Prostate gland (tissue), 2 donors: ENCODE results near the gene ARFIP1. TPM values are rescaled to one million over a fixed set of nuclear protein-coding genes. Genes with fewer than 3 reads are reported as not detected.

Source experiments
- DNase-seq: peaks from one replicate; pipeline ENCODE4 v3.0.0-alpha.2; 2019; ENCODE audit warnings: low spot score
- H3K27ac ChIP-seq, 2 donors: fragments of 200-600 bp; sonication (generic); 2 replicates each; pipeline ENCODE4 v1.5.1; 2017 to 2019
- H3K27me3 ChIP-seq: fragments of 200-600 bp; sonication (generic); replicated peaks from 2 replicates; pipeline ENCODE4 v1.5.1; 2019; ENCODE audit not compliant: insufficient read depth
- H3K36me3 ChIP-seq, 2 donors: fragments of 200-600 bp; sonication (generic); 1 replicate in 1 of 2; 2 replicates in 1 of 2; pipeline versions ENCODE4 v1.5.1 to v1.8.1; 2017 to 2019
- H3K4me1 ChIP-seq: fragments of 200-600 bp; sonication (generic); replicated peaks from 2 replicates; pipeline ENCODE4 v1.5.1; 2019
- H3K4me3 ChIP-seq, 2 donors: fragments of 200-600 bp; sonication (generic); 2 replicates each; pipeline ENCODE4 v1.5.1; 2017 to 2019
- H3K9me3 ChIP-seq: fragments of 200-600 bp; sonication (generic); 2 replicates; pipeline ENCODE4 v1.5.1; 2017
- CTCF ChIP-seq, 4 experiments: fragments of 200-600 bp in 2 of 4; fragments of 450-650 bp in 2 of 4; sonication (generic) in 2 of 4; IDR thresholded peaks; 1 replicate in 3 of 4; 2 replicates in 1 of 4; pipeline ENCODE4 v1.5.1; 2016 to 2019; ENCODE audit warnings: antibody characterized with exemption in 4 of 4, mild to moderate bottlenecking in 2 of 4, moderate library complexity in 2 of 4
- POLR2A ChIP-seq: fragments of 450-650 bp; IDR thresholded peaks from one replicate; pipeline ENCODE4 v1.6.1; 2016; ENCODE audit warnings: antibody characterized with exemption, mild to moderate bottlenecking
- POLR2AphosphoS5 ChIP-seq: sonication (generic); formaldehyde crosslinking; IDR thresholded peaks from one replicate; pipeline ENCODE4 v1.6.1; 2017; ENCODE audit warnings: antibody characterized with exemption
- WGBS: methylation state at CpG from one replicate; pipeline ENCODE4 v1.1.5; 2018; 5-methylcytosine and 5-hydroxymethylcytosine counted together
- intact Hi-C: fragments of 100-400 bp; cut with DNase I; formaldehyde crosslinking; loops from one replicate; pipeline ENCODE4 v1.14.2; 2022
- total RNA-seq, 2 donors: library from RNA; depleted of rRNA; stranded (reverse); fragments of >200 nt; gene quantifications; one replicate each; pipeline ENCODE4 v1.1.0, GENCODE V29; 2016

ARFIP1 gene
- total RNA-seq, 2 donors from 2014 or later = 34.7 to 38.9 TPM

- TF ChIP-seq CTCF (IDR thresholded peaks at IDR 0.05) (no peak), POLR2AphosphoS5 (no peak), POLR2A (no peak)
- intact Hi-C loops = no loop called here
- no peaks in the 10 kb centered on the region for H3K27me3 ChIP-seq
- no peak overlapping the region for H3K4me3 ChIP-seq
- no peaks in the 10 kb centered on the region for H3K9me3 ChIP-seq
- WGBS = 63% methylated on average over 2 of the region's 2 CpGs
- no peaks in the 10 kb centered on the region for H3K4me1 ChIP-seq
- no peaks in the 10 kb centered on the region for H3K36me3 ChIP-seq
- DNase-seq = no peak
- no peak overlapping the region for H3K27ac ChIP-seq
Observed at GRCh38 chr4:152870606-152871005, 90.9 kb downstream of the ARFIP1 start.

GRCh38 chr4:152875261-152875660 is 95.5 kb downstream of the ARFIP1 start:
- Histone ChIP-seq H3K27me3 (no peaks in the 10 kb centered on the region), H3K27ac (no peak overlapping the region), H3K4me3 (no peak overlapping the region), H3K4me1 (no peaks in the 10 kb centered on the region), H3K9me3 (no peaks in the 10 kb centered on the region), H3K36me3 (no peaks in the 10 kb centered on the region)
- DNase-seq = no peak
- TF ChIP-seq POLR2A (no peak), POLR2AphosphoS5 (no peak), CTCF (IDR thresholded peaks at IDR 0.05) (no peak)
- intact Hi-C loops = no loop called here

- DNase-seq = no peak
- TF ChIP-seq POLR2A = no peak
- no peak for TF ChIP-seq POLR2AphosphoS5
- TF ChIP-seq CTCF (IDR thresholded peaks at IDR 0.05) = no peak
- H3K27me3 ChIP-seq = no peaks in the 10 kb centered on the region
Observed at GRCh38 chr4:152877868-152878267, 98.1 kb downstream of the ARFIP1 start.

GRCh38 chr4:152880263-152880662 is 100.5 kb downstream of the ARFIP1 start:
- no peak for DNase-seq
- 94% methylated on average over 2 of the region's 2 CpGs for whole genome bisulfite sequencing
- H3K27me3 ChIP-seq = no peaks in the 10 kb centered on the region
- intact Hi-C loops = no loop called here
- H3K36me3 ChIP-seq = no peaks in the 10 kb centered on the region
- TF ChIP-seq POLR2A (no peak), CTCF (IDR thresholded peaks at IDR 0.05) (no peak), POLR2AphosphoS5 (no peak)
- H3K27ac ChIP-seq = no peak overlapping the region
- no peaks in the 10 kb centered on the region for H3K4me1 ChIP-seq
- H3K4me3 ChIP-seq = no peak overlapping the region
- no peaks in the 10 kb centered on the region for H3K9me3 ChIP-seq

More at GRCh38 chr4:152877868-152878267, 98.1 kb downstream of the ARFIP1 start:
- no peak overlapping the region for H3K4me3 ChIP-seq
- no peaks in the 10 kb centered on the region for H3K4me1 ChIP-seq
- no peaks in the 10 kb centered on the region for H3K9me3 ChIP-seq
- no peaks in the 10 kb centered on the region for H3K36me3 ChIP-seq
- intact Hi-C loops = no loop called here
- no peak overlapping the region for H3K27ac ChIP-seq
- 100% methylated on average over 1 of the region's 1 CpG for WGBS

GRCh38 chr4:152881974-152882373 is 102.2 kb downstream of the ARFIP1 start:
- no peaks in the 10 kb centered on the region for H3K9me3 ChIP-seq
- intact Hi-C loops = no loop called here
- DNase-seq = no peak
- WGBS = 98% methylated on average over 1 of the region's 1 CpG
- no peak overlapping the region for H3K4me3 ChIP-seq
- H3K27ac ChIP-seq = no peak overlapping the region
- H3K36me3 ChIP-seq = no peaks in the 10 kb centered on the region
- TF ChIP-seq CTCF (IDR thresholded peaks at IDR 0.05) = no peak
- H3K27me3 ChIP-seq = no peaks in the 10 kb centered on the region
- H3K4me1 ChIP-seq = no peaks in the 10 kb centered on the region
